ENCODE results near the gene POLR3K.
A peak's percentile ranks its signal among the peaks of the same experiment; 100 is the strongest.

POLR3K gene

DNA sequence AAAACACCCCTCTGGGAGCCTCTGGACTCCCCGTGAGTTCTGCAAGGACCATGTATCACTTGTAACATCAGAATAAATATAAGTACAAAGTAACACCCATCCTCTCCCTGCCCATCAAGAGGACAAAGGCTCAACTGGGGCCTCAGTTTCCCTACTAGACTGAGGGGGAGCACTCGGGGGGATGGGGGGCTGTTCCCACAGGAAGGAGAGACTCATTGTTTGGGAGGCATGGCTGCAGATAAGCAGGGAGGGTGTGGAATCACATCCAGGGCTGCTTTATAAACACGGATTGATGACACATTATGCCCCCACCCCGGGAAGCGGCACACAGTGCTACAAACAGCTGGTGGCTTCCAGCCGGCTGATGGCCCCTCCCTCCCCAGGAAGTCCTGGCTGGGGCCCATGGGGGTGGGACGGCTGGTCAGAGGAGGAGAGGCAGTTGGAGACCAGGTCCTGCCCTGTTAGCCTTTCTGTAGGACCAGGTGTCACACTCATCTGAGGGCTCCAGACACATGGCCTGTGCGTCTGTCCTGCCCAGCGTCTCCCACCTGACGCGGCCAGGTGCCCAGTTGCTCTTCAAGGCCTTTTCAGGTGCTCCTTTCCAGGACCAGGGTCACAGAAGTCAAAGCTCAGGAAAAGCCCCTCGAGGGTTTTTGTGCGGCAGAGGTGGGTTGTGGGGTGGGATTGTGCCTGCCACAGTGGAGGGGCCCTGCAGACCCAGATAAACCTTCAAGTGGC, 23.3 kb upstream of the POLR3K start:
- Histone ChIP-seq H4K20me1 (ENCODE audit: insufficient read depth, low read length) (no peaks in the 10 kb centered on the region), H3K9me3 (ENCODE audit: low read length) (no peaks in the 10 kb centered on the region), H3K27me3 (ENCODE audit: insufficient read depth, low read length) (peaks cover 6% of the 10 kb centered on the region; the same call in 1 of the 2 replicates), H2AFZ (ENCODE audit: low read length) (no peak overlapping the region), H3F3A (ENCODE audit: insufficient read depth, low read length) (no peaks in the 10 kb centered on the region), H3K79me2 (ENCODE audit: insufficient read depth, low read length) (no peaks in the 10 kb centered on the region), H3K9ac (ENCODE audit: low read length) (peak overlapping the region; percentile 95; the same call in 1 of the 2 replicates), H3K9me2 (ENCODE audit: low read depth, low read length) (no peaks in the 10 kb centered on the region), H3K4me2 (ENCODE audit: low read length) (peak overlapping the region; percentile 86), H3K4me3 (ENCODE audit: low read depth, low read length, poor library complexity, severe bottlenecking) (peak overlapping the region; percentile 93), H3K36me3 (ENCODE audit: insufficient read depth, low read length) (peaks cover 7% of the 10 kb centered on the region; the same call in 1 of the 2 replicates), H3K4me1 (ENCODE audit: insufficient read depth, low read length, severe bottlenecking) (peaks cover 22% of the 10 kb centered on the region), H3K27ac (ENCODE audit: low read depth, low read length, poor library complexity, severe bottlenecking) (no peak overlapping the region)
- TF ChIP-seq CTCF (IDR thresholded peaks at IDR 0.05; ENCODE audit: low read length) (no peak), EZH2 (IDR thresholded peaks at IDR 0.05; ENCODE audit: borderline replicate concordance, low read length) (no peak)

- no peaks in the 10 kb centered on the region for H3F3A ChIP-seq (ENCODE audit: insufficient read depth, low read length)
- H3K4me1 ChIP-seq (ENCODE audit: insufficient read depth, low read length, severe bottlenecking), result peaks cover 22% of the 10 kb centered on the region
- peaks cover 6% of the 10 kb centered on the region; the same call in 1 of the 2 replicates for H3K27me3 ChIP-seq (ENCODE audit: insufficient read depth, low read length)
- peaks cover 7% of the 10 kb centered on the region; the same call in 1 of the 2 replicates for H3K36me3 ChIP-seq (ENCODE audit: insufficient read depth, low read length)
- no peaks in the 10 kb centered on the region for H3K9me2 ChIP-seq (ENCODE audit: low read depth, low read length)
- H2AFZ ChIP-seq (ENCODE audit: low read length), result no peak overlapping the region
- TF ChIP-seq EZH2 (IDR thresholded peaks at IDR 0.05; ENCODE audit: borderline replicate concordance, low read length) (no peak), CTCF (IDR thresholded peaks at IDR 0.05; ENCODE audit: low read length) (no peak)
- H3K9ac ChIP-seq (ENCODE audit: low read length), result no peak overlapping the region
- no peaks in the 10 kb centered on the region for H3K79me2 ChIP-seq (ENCODE audit: insufficient read depth, low read length)
- no peak overlapping the region for H3K4me3 ChIP-seq (ENCODE audit: low read depth, low read length, poor library complexity, severe bottlenecking)
- H3K9me3 ChIP-seq (ENCODE audit: low read length), result no peaks in the 10 kb centered on the region
- H4K20me1 ChIP-seq (ENCODE audit: insufficient read depth, low read length), result no peaks in the 10 kb centered on the region
- H3K27ac ChIP-seq (ENCODE audit: low read depth, low read length, poor library complexity, severe bottlenecking), result no peak overlapping the region
- H3K4me2 ChIP-seq (ENCODE audit: low read length), result no peak overlapping the region
Observed at GRCh38 chr16:75580-76501, 22.4 kb upstream of the POLR3K start.

- H3K4me2 ChIP-seq (ENCODE audit: low read length), result no peak overlapping the region
- TF ChIP-seq EZH2 (IDR thresholded peaks at IDR 0.05; ENCODE audit: borderline replicate concordance, low read length) (no peak), CTCF (IDR thresholded peaks at IDR 0.05; ENCODE audit: low read length) (no peak)
- H3K36me3 ChIP-seq (ENCODE audit: insufficient read depth, low read length), result peaks cover 4% of the 10 kb centered on the region; the same call in 1 of the 2 replicates
- no peaks in the 10 kb centered on the region for H3K79me2 ChIP-seq (ENCODE audit: insufficient read depth, low read length)
- no peak overlapping the region for H3K4me3 ChIP-seq (ENCODE audit: low read depth, low read length, poor library complexity, severe bottlenecking)
- H3K27me3 ChIP-seq (ENCODE audit: insufficient read depth, low read length), result peaks cover 6% of the 10 kb centered on the region; the same call in 1 of the 2 replicates
- H3K9me2 ChIP-seq (ENCODE audit: low read depth, low read length), result no peaks in the 10 kb centered on the region
- no peak overlapping the region for H3K27ac ChIP-seq (ENCODE audit: low read depth, low read length, poor library complexity, severe bottlenecking)
- no peak overlapping the region for H3K9ac ChIP-seq (ENCODE audit: low read length)
- no peaks in the 10 kb centered on the region for H3K9me3 ChIP-seq (ENCODE audit: low read length)
- peaks cover 22% of the 10 kb centered on the region for H3K4me1 ChIP-seq (ENCODE audit: insufficient read depth, low read length, severe bottlenecking)
- H3F3A ChIP-seq (ENCODE audit: insufficient read depth, low read length), result no peaks in the 10 kb centered on the region
- no peaks in the 10 kb centered on the region for H4K20me1 ChIP-seq (ENCODE audit: insufficient read depth, low read length)
- H2AFZ ChIP-seq (ENCODE audit: low read length), result no peak overlapping the region
Observed at GRCh38 chr16:74747-75334, 21.4 kb upstream of the POLR3K start.

Measured in OCI-LY1 (cell line).